RWPE2 (cell line): ENCODE measurements around the gene ADRB1.

Experiments used
- ATAC-seq: fragments of 200-7000 bp; cut with Tn5 transposase; 3 replicates; pipeline ENCODE4 v1.9.1; 2021; ENCODE audit warnings: low read depth
- DNase-seq: peaks from one replicate; pipeline ENCODE4 v3.0.0-alpha.2; 2020; ENCODE audit warnings: low spot score
- H3K27ac ChIP-seq: fragments of 450-650 bp; 2 replicates; pipeline ENCODE4 v1.5.1; 2017; ENCODE audit warnings: mild to moderate bottlenecking; ENCODE audit not compliant: poor library complexity, severe bottlenecking
- H3K27me3 ChIP-seq: fragments of 250-450 bp; sonication (Bioruptor Pico); 2 replicates; pipeline ENCODE4 v1.5.1; 2021; ENCODE audit warnings: mild to moderate bottlenecking, moderate library complexity; ENCODE audit not compliant: insufficient read depth, poor library complexity, severe bottlenecking
- H3K36me3 ChIP-seq: fragments of 250-450 bp; sonication (Bioruptor Pico); 2 replicates; pipeline ENCODE4 v1.5.1; 2020; ENCODE audit warnings: low read depth, mild to moderate bottlenecking, moderate library complexity
- H3K4me1 ChIP-seq: fragments of 250-450 bp; sonication (Bioruptor Pico); 2 replicates; pipeline ENCODE4 v1.5.1; 2021; ENCODE audit warnings: mild to moderate bottlenecking, moderate library complexity; ENCODE audit not compliant: insufficient read depth, poor library complexity, severe bottlenecking
- H3K4me3 ChIP-seq: fragments of 250-450 bp; sonication (Bioruptor Pico); 2 replicates; pipeline ENCODE4 v1.5.1; 2021; ENCODE audit warnings: mild to moderate bottlenecking, moderate library complexity; ENCODE audit not compliant: severe bottlenecking
- H3K9me3 ChIP-seq: fragments of 250-450 bp; sonication (Bioruptor Pico); 2 replicates; pipeline ENCODE4 v1.5.1; 2021; ENCODE audit warnings: mild to moderate bottlenecking, moderate library complexity; ENCODE audit not compliant: severe bottlenecking
- CTCF ChIP-seq: fragments of 450-650 bp; IDR thresholded peaks from one replicate; pipeline ENCODE4 v1.5.1; 2017; ENCODE audit warnings: mild to moderate bottlenecking, moderate library complexity; ENCODE audit not compliant: poor library complexity, severe bottlenecking

Gene ADRB1

GRCh38 chr10:114068054-114068707, 24.5 kb downstream of the ADRB1 start:
- Histone ChIP-seq H3K4me1 (peaks cover 5% of the 10 kb centered on the region), H3K27me3 (no peaks in the 10 kb centered on the region), H3K4me3 (no peak overlapping the region), H3K36me3 (no peaks in the 10 kb centered on the region), H3K9me3 (no peaks in the 10 kb centered on the region), H3K27ac (peak overlapping the region; percentile 50)
- DNase-seq = peak; percentile 73
- no peak for TF ChIP-seq CTCF
- ATAC-seq = peak; percentile 98

- no peak for TF ChIP-seq CTCF
- H3K36me3 ChIP-seq = no peaks in the 10 kb centered on the region
- no peak for DNase-seq
- H3K4me3 ChIP-seq = no peak overlapping the region
- peaks cover 5% of the 10 kb centered on the region for H3K4me1 ChIP-seq
- no peaks in the 10 kb centered on the region for H3K27me3 ChIP-seq
- no peak overlapping the region for H3K27ac ChIP-seq
- no peak for ATAC-seq
- no peaks in the 10 kb centered on the region for H3K9me3 ChIP-seq
Measured at GRCh38 chr10:114070710-114071109, 27.0 kb downstream of the ADRB1 start.

GRCh38 chr10:114071178-114071577, 27.5 kb downstream of the ADRB1 start:
- Histone ChIP-seq H3K36me3 (no peaks in the 10 kb centered on the region), H3K27ac (no peak overlapping the region), H3K27me3 (no peaks in the 10 kb centered on the region), H3K9me3 (no peaks in the 10 kb centered on the region), H3K4me3 (no peak overlapping the region), H3K4me1 (peaks cover 5% of the 10 kb centered on the region)
- DNase-seq (no peak), ATAC-seq (no peak)
- TF ChIP-seq CTCF = no peak

- DNase-seq (no peak), ATAC-seq (no peak)
- Histone ChIP-seq H3K9me3 (no peaks in the 10 kb centered on the region), H3K4me1 (peaks cover 3% of the 10 kb centered on the region), H3K36me3 (no peaks in the 10 kb centered on the region), H3K27ac (no peak overlapping the region), H3K4me3 (no peak overlapping the region), H3K27me3 (no peaks in the 10 kb centered on the region)
- no peak for TF ChIP-seq CTCF
Measured at GRCh38 chr10:114073395-114074186, 29.9 kb downstream of the ADRB1 start.

GRCh38 chr10:114075093-114075492, 31.4 kb downstream of the ADRB1 start:
- no peak for DNase-seq
- no peak for ATAC-seq
- Histone ChIP-seq H3K9me3 (no peaks in the 10 kb centered on the region), H3K27ac (no peak overlapping the region), H3K27me3 (no peaks in the 10 kb centered on the region), H3K36me3 (no peaks in the 10 kb centered on the region), H3K4me3 (no peak overlapping the region), H3K4me1 (no peaks in the 10 kb centered on the region)
- TF ChIP-seq CTCF = no peak
